ENCODE data around the gene FURIN. TPM values are rescaled to one million over a fixed set of nuclear protein-coding genes. Genes with fewer than 3 reads are reported as not detected.
A peak's percentile ranks its signal among the peaks of the same experiment; 100 is the strongest.

The FURIN gene
- total RNA-seq, 1 donor from 2014 or later = 47.6 TPM

DNA sequence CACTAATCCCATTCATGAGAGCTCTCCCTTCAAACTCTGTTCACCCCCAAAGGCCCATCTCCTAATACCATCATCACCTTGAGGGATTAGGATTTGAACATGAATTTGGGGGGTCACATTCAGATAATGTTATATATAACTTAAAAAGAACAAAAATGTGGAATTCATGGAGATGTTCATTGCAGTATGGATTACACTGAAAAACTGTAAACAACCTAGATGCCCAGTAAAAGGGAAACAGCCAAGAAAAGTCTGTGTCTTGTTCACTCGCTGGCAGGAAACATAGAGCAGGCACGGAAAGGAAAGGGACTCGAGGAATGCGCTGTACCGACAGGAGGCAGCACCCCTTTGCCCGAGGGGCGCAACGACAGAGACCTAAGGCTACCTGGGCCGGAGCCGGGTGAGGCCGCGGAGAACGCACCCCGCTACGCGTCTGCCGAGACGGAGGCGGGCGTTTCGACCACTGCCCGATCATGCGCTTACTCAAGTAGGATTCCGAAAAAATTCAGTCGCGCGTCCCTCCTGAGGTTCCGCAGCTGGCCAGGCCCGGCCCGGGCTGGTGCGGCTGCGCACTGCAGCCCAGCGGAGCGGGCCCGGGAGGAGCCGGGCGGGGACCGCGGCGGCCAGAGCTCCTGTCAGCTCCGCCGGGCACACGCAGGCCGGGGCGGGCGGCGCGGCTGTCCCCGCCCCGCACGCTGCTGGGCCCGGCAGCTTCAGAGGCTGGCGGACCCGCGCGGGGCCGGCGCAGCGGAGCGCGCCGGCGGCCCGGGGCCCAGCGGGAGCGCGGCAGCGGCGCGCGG, 33.9 kb downstream of the FURIN start:
- peak in 1 of 2 donors; percentile 7 for TF ChIP-seq POLR2A (IDR thresholded peaks at IDR 0.05)
- TF ChIP-seq CTCF (IDR thresholded peaks at IDR 0.05) = peak; percentile 47 to 88 (median 63)
- peak; percentile 15 to 76 for TF ChIP-seq POLR2AphosphoS5 (IDR thresholded peaks at IDR 0.05; ENCODE audit: insufficient read depth in 1 of 2, low read depth in 1 of 2)
- H3K9me3 ChIP-seq = no peaks in the 10 kb centered on the region
- H3K4me1 ChIP-seq = peaks cover 18% of the 10 kb centered on the region
- no peak for DNase-seq (ENCODE audit: extremely low spot score in 2 of 2)
- intact Hi-C loops (cut with DNase I) = no loop called here
- H3K27me3 ChIP-seq = no peaks in the 10 kb centered on the region
- peak overlapping the region; percentile 85 for H3K27ac ChIP-seq
- H3K4me3 ChIP-seq = peak overlapping the region; percentile 75 to 97
- H3K36me3 ChIP-seq = peaks cover 0 to 24% of the 10 kb centered on the region in 2 donors

DNA sequence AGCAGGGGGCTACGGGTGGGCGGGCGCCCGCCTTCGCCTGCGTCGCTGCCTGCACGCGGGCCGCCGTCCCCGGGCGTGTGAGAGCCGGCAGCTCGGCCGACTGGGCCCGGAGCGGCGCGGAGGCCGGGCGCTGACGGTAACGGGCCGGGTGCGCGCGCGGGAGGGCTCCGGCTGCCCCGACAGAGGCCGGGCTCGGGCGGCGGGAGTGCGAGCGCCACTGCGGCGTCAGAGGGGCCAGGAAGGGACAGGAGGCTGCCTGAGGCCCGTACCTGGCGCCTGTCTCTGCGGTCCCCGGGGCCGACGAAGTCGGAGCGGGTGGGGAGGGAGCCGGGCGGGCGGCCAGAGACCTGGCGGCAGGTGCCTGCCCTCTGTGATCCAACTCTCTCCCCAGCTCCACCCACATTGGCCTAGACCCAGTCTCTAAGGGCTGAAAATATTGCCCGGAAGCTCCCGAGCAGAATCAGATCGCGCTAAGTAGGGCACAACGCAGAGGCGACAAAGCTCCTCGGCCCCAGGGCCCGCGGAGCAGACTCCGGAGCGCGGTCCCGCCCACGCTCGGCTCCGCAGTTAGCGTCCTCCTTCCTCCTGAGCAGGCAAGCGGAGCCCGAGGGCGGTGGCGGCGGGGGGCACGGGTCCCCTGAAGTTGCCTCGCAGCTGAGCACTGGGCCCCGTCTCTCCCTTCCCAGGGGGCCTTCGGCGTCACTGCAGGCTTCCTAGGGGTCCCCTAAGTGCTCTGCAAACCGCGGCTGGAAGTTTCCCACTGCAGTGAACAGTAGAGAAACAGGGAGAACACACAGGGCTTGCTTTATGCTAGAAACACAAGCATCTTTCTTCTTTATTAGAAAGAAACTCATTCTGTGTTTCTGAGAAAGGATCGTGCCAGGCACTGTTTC, 34.7 kb downstream of the FURIN start, which contains the start of gene MAN2A2:
TSS of gene MAN2A2 (plus strand) at position 463 of the 893 bp plus-strand sequence. CDS start 906 bp downstream, outside the sequence.
- peak within 1 kb of the TSS; percentile 85 for H3K27ac ChIP-seq
- H3K4me3 ChIP-seq = peak within 1 kb of the TSS; percentile 75 to 97
- TF ChIP-seq CTCF (IDR thresholded peaks at IDR 0.05) (no peak), POLR2AphosphoS5 (IDR thresholded peaks at IDR 0.05; ENCODE audit: insufficient read depth in 1 of 2, low read depth in 1 of 2) (peak in 1 of 2 donors; percentile 42)
- H3K36me3 ChIP-seq = peaks cover 0 to 33% of the 10 kb centered on the region in 2 donors
- no peaks in the 10 kb centered on the region for H3K27me3 ChIP-seq
- peaks cover 18% of the 10 kb centered on the region for H3K4me1 ChIP-seq
- DNase-seq (ENCODE audit: extremely low spot score in 2 of 2) = no peak
- H3K9me3 ChIP-seq = no peaks in the 10 kb centered on the region
- intact Hi-C loops (cut with DNase I) = no loop called here

DNA sequence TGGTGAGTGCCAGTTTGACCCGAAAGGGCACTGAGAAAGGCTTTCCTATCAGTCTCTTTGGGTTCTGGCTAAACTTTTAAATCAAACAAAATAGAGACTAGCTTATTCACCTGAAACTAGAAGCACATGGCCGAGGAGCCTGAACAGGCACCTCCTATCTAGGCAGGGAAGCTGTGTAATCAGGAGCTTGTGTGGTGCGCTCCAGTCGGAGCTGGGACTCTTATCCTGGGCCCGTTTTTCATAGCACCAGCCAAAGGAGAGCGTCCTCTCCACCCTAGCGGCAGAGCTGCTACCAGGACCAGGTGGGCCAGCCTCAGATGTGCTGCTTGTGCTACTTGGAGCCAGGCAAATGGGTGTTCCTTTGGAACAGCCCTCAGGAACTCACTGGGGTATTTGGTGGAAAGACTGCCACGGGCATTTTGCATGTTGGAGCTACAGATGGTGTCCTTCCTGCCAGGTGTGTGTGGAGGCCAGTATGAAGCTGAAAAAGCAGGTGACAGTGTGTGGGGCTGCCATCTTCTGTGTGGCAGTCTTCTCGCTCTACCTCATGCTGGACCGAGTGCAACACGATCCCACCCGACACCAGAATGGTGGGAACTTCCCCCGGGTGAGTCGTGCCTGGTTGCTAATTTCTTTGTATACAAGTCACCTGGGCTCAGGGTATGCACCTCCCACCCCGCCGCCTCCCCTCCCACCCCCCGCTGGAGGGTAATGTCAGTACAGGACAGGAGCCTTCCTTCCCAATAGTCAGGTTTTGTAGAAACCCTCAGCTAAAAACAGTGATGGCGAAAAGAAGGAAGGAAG, 35.5 kb downstream of the FURIN start:
- H3K4me1 ChIP-seq = peaks cover 18% of the 10 kb centered on the region
- TF ChIP-seq POLR2A (IDR thresholded peaks at IDR 0.05) (no peak), POLR2AphosphoS5 (IDR thresholded peaks at IDR 0.05; ENCODE audit: insufficient read depth in 1 of 2, low read depth in 1 of 2) (no peak), CTCF (IDR thresholded peaks at IDR 0.05) (no peak)
- peak overlapping the region; percentile 75 to 97 for H3K4me3 ChIP-seq
- H3K36me3 ChIP-seq = peaks cover 0 to 38% of the 10 kb centered on the region in 2 donors
- H3K27ac ChIP-seq = peak overlapping the region; percentile 80
- DNase-seq (ENCODE audit: extremely low spot score in 2 of 2) = no peak
- intact Hi-C loops (cut with DNase I) = no loop called here
- H3K9me3 ChIP-seq = no peaks in the 10 kb centered on the region
- no peaks in the 10 kb centered on the region for H3K27me3 ChIP-seq

- no peak for DNase-seq (ENCODE audit: extremely low spot score in 2 of 2)
Observed at GRCh38 chr15:90904746-90905145, 36.4 kb downstream of the FURIN start.

More at GRCh38 chr15:90904746-90905145, 36.4 kb downstream of the FURIN start:
- Histone ChIP-seq H3K27me3 (no peaks in the 10 kb centered on the region), H3K27ac (no peak overlapping the region), H3K36me3 (peaks cover 0 to 47% of the 10 kb centered on the region in 2 donors), H3K4me1 (peaks cover 18% of the 10 kb centered on the region), H3K9me3 (no peaks in the 10 kb centered on the region), H3K4me3 (no peak overlapping the region)
- no peak for TF ChIP-seq POLR2A (IDR thresholded peaks at IDR 0.05)
- no peak for TF ChIP-seq POLR2AphosphoS5 (IDR thresholded peaks at IDR 0.05; ENCODE audit: insufficient read depth in 1 of 2, low read depth in 1 of 2)
- TF ChIP-seq CTCF (IDR thresholded peaks at IDR 0.05) = no peak
- intact Hi-C loops (cut with DNase I) = no loop called here

All from vagina (tissue), 2 donors.